Measurements from ENCODE around the gene OR10K2. TPM values are rescaled to one million over a fixed set of nuclear protein-coding genes. Genes with fewer than 3 reads are reported as not detected.

Gene OR10K2
- total RNA-seq (2022; extraction: Qiagen RNA extraction): not detected in 5 replicates

GRCh38 chr1:158426137-158426536, at the start of gene OR10K2:
OR10K2 (minus strand) TSS chr1:158426237; CDS start chr1:158420866, 5,371 bp downstream.

GRCh38 chr1:158471920-158472319, 45.9 kb upstream of the OR10K2 start, which contains the start of gene OR10R2:
OR10R2 (plus strand) TSS chr1:158472220; CDS start chr1:158472326, 106 bp downstream.

DNA sequence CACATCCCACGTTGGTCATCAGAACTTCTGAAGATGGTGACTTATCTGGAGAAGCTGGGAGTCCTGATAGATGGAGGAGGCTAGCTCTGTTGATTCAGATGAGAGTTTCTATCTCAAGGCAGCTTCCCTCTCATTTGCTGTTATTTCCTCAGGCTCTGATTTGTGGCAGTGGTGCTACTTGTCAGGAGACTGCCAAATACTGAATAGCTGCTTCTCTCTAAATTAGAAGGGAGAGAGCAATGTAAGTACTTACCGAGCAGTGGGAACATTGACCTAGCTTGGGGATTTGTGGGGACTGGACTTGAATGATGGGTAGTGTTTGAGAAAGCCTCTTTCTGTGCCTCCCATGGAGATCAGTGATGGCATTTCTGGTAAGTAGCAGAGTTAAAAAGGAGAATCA, 35.5 kb upstream of the OR10K2 start, which contains the start of gene OR10K1:
Gene OR10K1, plus strand, starts transcription at position 301 of the 400 bp plus-strand sequence. CDS start 3,728 bp downstream, outside the sequence.

DNA sequence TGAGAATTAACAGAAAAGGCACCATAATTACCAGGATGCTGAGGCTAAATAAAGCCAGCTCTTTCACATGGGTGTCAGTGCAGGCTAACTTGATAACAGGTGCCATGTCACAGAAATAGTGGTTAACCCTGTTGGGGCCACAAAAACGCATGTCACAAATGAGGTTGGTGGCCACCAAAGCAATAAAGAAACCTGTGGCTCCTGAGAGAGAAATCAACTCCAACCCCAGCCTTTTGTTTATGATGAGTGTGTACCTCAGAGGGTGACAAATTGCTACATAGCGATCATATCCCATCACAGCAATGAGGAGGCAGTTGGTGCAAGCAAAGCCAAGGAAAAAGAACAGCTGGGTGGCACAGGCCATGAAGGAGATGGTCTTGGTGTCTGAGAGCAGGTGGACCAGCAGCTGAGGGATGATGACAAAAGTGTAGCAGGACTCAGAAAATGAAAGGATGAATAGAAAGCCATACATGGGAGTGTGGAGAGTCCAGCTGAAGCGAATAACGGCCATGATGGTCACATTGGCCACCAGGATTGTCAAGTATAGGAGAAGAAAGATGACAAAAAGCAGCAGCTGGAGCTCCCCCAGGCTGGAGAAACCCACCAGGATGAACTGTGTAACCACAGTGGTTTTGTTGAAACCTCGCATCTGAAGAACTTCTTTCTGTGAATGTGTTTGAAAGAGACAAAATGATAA, 27.1 kb downstream of the OR10K2 start, which contains the start of gene OR10T2:
Gene OR10T2, minus strand, starts transcription at position 649 of the 697 bp plus-strand sequence. Its CDS starts 0 bp downstream, at position 649.

Other genes starting within 250 kb of the OR10K2 start
- 0.05 to 0.08 TPM (median 0.07 TPM) in 4 of 5 replicates, not detected in the other for gene CD1D, start 245.3 kb downstream of the OR10K2 start, total RNA-seq (2022; extraction: Qiagen RNA extraction)
- not detected in 5 replicates for gene CD1A, start 171.8 kb downstream of the OR10K2 start, total RNA-seq (2022; extraction: Qiagen RNA extraction)
- not detected in 5 replicates for gene CD1C, start 136.3 kb downstream of the OR10K2 start, total RNA-seq (2022; extraction: Qiagen RNA extraction)
- gene CD1B, start 94.7 kb downstream of the OR10K2 start, total RNA-seq (2022; extraction: Qiagen RNA extraction): not detected in 5 replicates
- not detected in 5 replicates for gene CD1E, start 72.3 kb downstream of the OR10K2 start, total RNA-seq (2022; extraction: Qiagen RNA extraction)
- not detected in 5 replicates for gene OR10T2, start 26.8 kb downstream of the OR10K2 start, total RNA-seq (2022; extraction: Qiagen RNA extraction)
- gene OR10K1, start 35.6 kb upstream of the OR10K2 start, total RNA-seq (2022; extraction: Qiagen RNA extraction): not detected in 5 replicates
- not detected in 5 replicates for gene OR10R2, start 46.0 kb upstream of the OR10K2 start, total RNA-seq (2022; extraction: Qiagen RNA extraction)
- gene OR6Y1, start 128.2 kb upstream of the OR10K2 start, total RNA-seq (2022; extraction: Qiagen RNA extraction): not detected in 5 replicates
- not detected in 5 replicates for gene OR6P1, start 144.3 kb upstream of the OR10K2 start, total RNA-seq (2022; extraction: Qiagen RNA extraction)
- gene OR10X1, start 153.7 kb upstream of the OR10K2 start, total RNA-seq (2022; extraction: Qiagen RNA extraction): not detected in 5 replicates
- gene OR10Z1, start 179.0 kb upstream of the OR10K2 start, total RNA-seq (2022; extraction: Qiagen RNA extraction): not detected in 5 replicates

Data from A549 treated with Hydrocortisone at 1 μM for 4 hours (cell line).